ENCODE data around the gene ODC1. TPM values are rescaled to one million over a fixed set of nuclear protein-coding genes. Genes with fewer than 3 reads are reported as not detected.

Gene ODC1
- polyA plus RNA-seq, 1 donor (not counting 4 experiments of a cell fraction or from before 2014, with no cell fraction given): 637 TPM

DNA sequence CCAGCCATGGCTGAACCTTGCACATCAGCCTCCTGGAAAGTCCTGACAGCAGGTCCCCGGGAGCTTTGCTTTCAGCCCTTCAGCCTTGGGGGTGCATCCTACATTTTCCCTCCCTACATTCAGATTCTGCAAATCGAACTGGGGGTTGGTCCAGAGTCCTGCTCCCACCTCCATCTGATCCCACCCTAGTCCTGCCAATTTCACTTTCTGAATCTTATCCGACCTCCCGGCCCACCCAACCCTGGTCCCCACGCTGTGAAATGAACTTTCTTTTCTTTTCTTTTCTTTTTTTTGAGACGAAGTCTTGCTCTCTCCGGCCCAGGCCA is 47.8 kb upstream of the ODC1 start:
- H3K4me2 ChIP-seq (ENCODE audit: control insufficient read depth, extremely low read depth, insufficient read depth, low read depth, low read length): no peak overlapping the region
- no peaks in the 10 kb centered on the region for H3K9me1 ChIP-seq (ENCODE audit: control insufficient read depth, extremely low read depth, insufficient read depth, low read length)
- no peaks in the 10 kb centered on the region for H3K36me3 ChIP-seq (ENCODE audit: control insufficient read depth in 2 of 2, extremely low read depth in 1 of 2, insufficient read depth in 2 of 2, low read length in 2 of 2)
- H3K27ac ChIP-seq (ENCODE audit: control insufficient read depth, insufficient read depth, low read length): no peak overlapping the region
- dilution Hi-C loops (cut with MboI; ENCODE audit: extremely low pct_ligation_motif_present, low sequenced_read_pairs): no loop called here
- H3K27me3 ChIP-seq (ENCODE audit: control insufficient read depth, extremely low read depth, insufficient read depth, low read length): no peaks in the 10 kb centered on the region
- no peaks in the 10 kb centered on the region for H3K9me3 ChIP-seq (ENCODE audit: control insufficient read depth, low read depth, low read length)
- no peak overlapping the region for H3K4me3 ChIP-seq (ENCODE audit: control insufficient read depth in 2 of 3, extremely low read depth in 1 of 3, insufficient read depth in 2 of 3, low read depth in 1 of 3, low read length in 3 of 3)
- H2AFZ ChIP-seq (ENCODE audit: control insufficient read depth, low read length): no peak overlapping the region
- DNase-seq (ENCODE audit: low read depth, low spot score) (no peak), FAIRE-seq (no peak)
- TF ChIP-seq, protein P1, sequence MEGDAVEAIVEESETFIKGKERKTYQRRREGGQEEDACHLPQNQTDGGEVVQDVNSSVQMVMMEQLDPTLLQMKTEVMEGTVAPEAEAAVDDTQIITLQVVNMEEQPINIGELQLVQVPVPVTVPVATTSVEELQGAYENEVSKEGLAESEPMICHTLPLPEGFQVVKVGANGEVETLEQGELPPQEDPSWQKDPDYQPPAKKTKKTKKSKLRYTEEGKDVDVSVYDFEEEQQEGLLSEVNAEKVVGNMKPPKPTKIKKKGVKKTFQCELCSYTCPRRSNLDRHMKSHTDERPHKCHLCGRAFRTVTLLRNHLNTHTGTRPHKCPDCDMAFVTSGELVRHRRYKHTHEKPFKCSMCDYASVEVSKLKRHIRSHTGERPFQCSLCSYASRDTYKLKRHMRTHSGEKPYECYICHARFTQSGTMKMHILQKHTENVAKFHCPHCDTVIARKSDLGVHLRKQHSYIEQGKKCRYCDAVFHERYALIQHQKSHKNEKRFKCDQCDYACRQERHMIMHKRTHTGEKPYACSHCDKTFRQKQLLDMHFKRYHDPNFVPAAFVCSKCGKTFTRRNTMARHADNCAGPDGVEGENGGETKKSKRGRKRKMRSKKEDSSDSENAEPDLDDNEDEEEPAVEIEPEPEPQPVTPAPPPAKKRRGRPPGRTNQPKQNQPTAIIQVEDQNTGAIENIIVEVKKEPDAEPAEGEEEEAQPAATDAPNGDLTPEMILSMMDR (optimal IDR thresholded peaks at IDR 0.05 in 1 of 3, IDR thresholded peaks at IDR 0.05 in 1 of 3, conservative IDR thresholded peaks at IDR 0.05 in 1 of 3; ENCODE audit: extremely low read depth in 1 of 3, insufficient read depth in 2 of 3, low read length in 3 of 3): no peak
- no peak for TF ChIP-seq EZH2 (IDR thresholded peaks at IDR 0.05; ENCODE audit: low read length)
- no peaks in the 10 kb centered on the region for H4K20me1 ChIP-seq (ENCODE audit: control insufficient read depth, extremely low read depth, insufficient read depth, low read length)
- H3K9ac ChIP-seq (ENCODE audit: control insufficient read depth, extremely low read depth, insufficient read depth, low read length): no peak overlapping the region
- no peaks in the 10 kb centered on the region for H3K79me2 ChIP-seq (ENCODE audit: control insufficient read depth, insufficient read depth, low read length)
- peaks cover 50% of the 10 kb centered on the region for H3K4me1 ChIP-seq (ENCODE audit: control insufficient read depth, extremely low read depth, insufficient read depth, low read length)

- Histone ChIP-seq H3K27me3 (ENCODE audit: control insufficient read depth, extremely low read depth, insufficient read depth, low read length) (no peaks in the 10 kb centered on the region), H3K9ac (ENCODE audit: control insufficient read depth, extremely low read depth, insufficient read depth, low read length) (no peak overlapping the region), H2AFZ (ENCODE audit: control insufficient read depth, low read length) (no peak overlapping the region), H3K4me3 (ENCODE audit: control insufficient read depth in 2 of 3, extremely low read depth in 1 of 3, insufficient read depth in 2 of 3, low read depth in 1 of 3, low read length in 3 of 3) (no peak overlapping the region), H3K4me2 (ENCODE audit: control insufficient read depth, extremely low read depth, insufficient read depth, low read depth, low read length) (no peak overlapping the region), H3K79me2 (ENCODE audit: control insufficient read depth, insufficient read depth, low read length) (no peaks in the 10 kb centered on the region), H3K9me3 (ENCODE audit: control insufficient read depth, low read depth, low read length) (no peaks in the 10 kb centered on the region), H3K9me1 (ENCODE audit: control insufficient read depth, extremely low read depth, insufficient read depth, low read length) (no peaks in the 10 kb centered on the region), H3K36me3 (ENCODE audit: control insufficient read depth in 2 of 2, extremely low read depth in 1 of 2, insufficient read depth in 2 of 2, low read length in 2 of 2) (no peaks in the 10 kb centered on the region), H4K20me1 (ENCODE audit: control insufficient read depth, extremely low read depth, insufficient read depth, low read length) (no peaks in the 10 kb centered on the region), H3K4me1 (ENCODE audit: control insufficient read depth, extremely low read depth, insufficient read depth, low read length) (peaks cover 48% of the 10 kb centered on the region), H3K27ac (ENCODE audit: control insufficient read depth, insufficient read depth, low read length) (no peak overlapping the region)
- FAIRE-seq: no peak
- no peak for TF ChIP-seq EZH2 (IDR thresholded peaks at IDR 0.05; ENCODE audit: low read length)
- TF ChIP-seq, protein P1 (optimal IDR thresholded peaks at IDR 0.05 in 1 of 3, IDR thresholded peaks at IDR 0.05 in 1 of 3, conservative IDR thresholded peaks at IDR 0.05 in 1 of 3; ENCODE audit: extremely low read depth in 1 of 3, insufficient read depth in 2 of 3, low read length in 3 of 3): no peak
- dilution Hi-C loops (cut with MboI; ENCODE audit: extremely low pct_ligation_motif_present, low sequenced_read_pairs): no loop called here
- no peak for DNase-seq (ENCODE audit: low read depth, low spot score)
Observed at GRCh38 chr2:10495311-10495987, 47.3 kb upstream of the ODC1 start.
